ENCODE measurements around the gene HMOX2.
A peak's percentile ranks its signal among the peaks of the same experiment; 100 is the strongest.

Gene HMOX2

DNA sequence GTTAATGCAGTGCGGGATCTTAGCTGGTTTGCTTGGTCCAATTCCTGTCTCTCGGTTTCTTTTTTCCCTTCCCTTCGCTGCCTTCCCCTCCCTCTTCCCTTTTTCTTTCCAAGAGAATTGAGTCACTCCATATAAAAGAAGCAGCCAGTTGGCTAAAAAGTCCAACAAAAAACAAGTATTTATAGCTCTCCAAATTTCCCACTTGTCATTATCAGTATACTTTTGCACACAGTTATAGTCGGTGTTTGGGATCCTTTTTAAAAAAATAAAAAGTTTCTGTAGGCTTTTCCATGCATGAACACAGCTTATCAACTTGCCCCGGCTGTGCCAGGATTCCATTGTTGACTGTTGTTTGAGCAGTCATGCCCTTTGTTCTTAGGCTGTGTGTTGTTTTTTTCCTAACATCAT is 24.9 kb downstream of the HMOX2 start:
- H3F3A ChIP-seq (ENCODE audit: insufficient read depth): peaks cover 13% of the 10 kb centered on the region
- no peak overlapping the region for H3K27ac ChIP-seq (ENCODE audit: low read depth, low read length)
- H3K4me3 ChIP-seq (ENCODE audit: insufficient read depth, low read length, poor library complexity, severe bottlenecking): no peak overlapping the region
- 0 out of 2 replicates have a peak, but pooled peaks cover 2% of the 10 kb centered on the region for H3K36me3 ChIP-seq (ENCODE audit: low read length)
- no peak for TF ChIP-seq CTCF (IDR thresholded peaks at IDR 0.05; ENCODE audit: insufficient read depth, low read length, poor library complexity, severe bottlenecking)
- TF ChIP-seq EZH2phosphoT487 (conservative IDR thresholded peaks at IDR 0.05; ENCODE audit: low read length): no peak
- H3K9me2 ChIP-seq (replicated peaks; ENCODE audit: insufficient read depth, low read length): no peaks in the 10 kb centered on the region
- H4K20me1 ChIP-seq (ENCODE audit: low read depth, low read length): peaks cover 5% of the 10 kb centered on the region; the same call in 1 of the 2 replicates
- H3K9ac ChIP-seq (ENCODE audit: low read length): no peak overlapping the region
- no peak overlapping the region for H3K4me2 ChIP-seq (ENCODE audit: low read depth, low read length, poor library complexity, severe bottlenecking)
- no peaks in the 10 kb centered on the region for H3K27me3 ChIP-seq (ENCODE audit: low read length)
- H3K79me2 ChIP-seq (ENCODE audit: insufficient read depth, low read length): peaks cover 46% of the 10 kb centered on the region
- H2AFZ ChIP-seq (ENCODE audit: low read depth, low read length, severe bottlenecking): no peak overlapping the region
- H3K9me3 ChIP-seq (ENCODE audit: insufficient read depth, low read length): no peaks in the 10 kb centered on the region

- no peaks in the 10 kb centered on the region for H3K27me3 ChIP-seq (ENCODE audit: low read length)
- no peak overlapping the region for H2AFZ ChIP-seq (ENCODE audit: low read depth, low read length, severe bottlenecking)
- H3K27ac ChIP-seq (ENCODE audit: low read depth, low read length): peak overlapping the region; percentile 80
- 0 out of 2 replicates have a peak overlapping the region, but pooled peaks have one; percentile 1 for H3K9ac ChIP-seq (ENCODE audit: low read length)
- no peaks in the 10 kb centered on the region for H3K36me3 ChIP-seq (ENCODE audit: low read length)
- peaks cover 14% of the 10 kb centered on the region for H3F3A ChIP-seq (ENCODE audit: insufficient read depth)
- H3K9me2 ChIP-seq (replicated peaks; ENCODE audit: insufficient read depth, low read length): no peaks in the 10 kb centered on the region
- TF ChIP-seq CTCF (IDR thresholded peaks at IDR 0.05; ENCODE audit: insufficient read depth, low read length, poor library complexity, severe bottlenecking) (no peak), EZH2phosphoT487 (conservative IDR thresholded peaks at IDR 0.05; ENCODE audit: low read length) (no peak)
- H3K4me3 ChIP-seq (ENCODE audit: insufficient read depth, low read length, poor library complexity, severe bottlenecking): no peak overlapping the region
- H3K4me2 ChIP-seq (ENCODE audit: low read depth, low read length, poor library complexity, severe bottlenecking): peak overlapping the region; percentile 41
- no peaks in the 10 kb centered on the region for H3K9me3 ChIP-seq (ENCODE audit: insufficient read depth, low read length)
- peaks cover 15% of the 10 kb centered on the region for H3K79me2 ChIP-seq (ENCODE audit: insufficient read depth, low read length)
- no peaks in the 10 kb centered on the region; the same call in 1 of the 2 replicates for H4K20me1 ChIP-seq (ENCODE audit: low read depth, low read length)
Measured at GRCh38 chr16:4505356-4506147, 29.4 kb downstream of the HMOX2 start.

DNA sequence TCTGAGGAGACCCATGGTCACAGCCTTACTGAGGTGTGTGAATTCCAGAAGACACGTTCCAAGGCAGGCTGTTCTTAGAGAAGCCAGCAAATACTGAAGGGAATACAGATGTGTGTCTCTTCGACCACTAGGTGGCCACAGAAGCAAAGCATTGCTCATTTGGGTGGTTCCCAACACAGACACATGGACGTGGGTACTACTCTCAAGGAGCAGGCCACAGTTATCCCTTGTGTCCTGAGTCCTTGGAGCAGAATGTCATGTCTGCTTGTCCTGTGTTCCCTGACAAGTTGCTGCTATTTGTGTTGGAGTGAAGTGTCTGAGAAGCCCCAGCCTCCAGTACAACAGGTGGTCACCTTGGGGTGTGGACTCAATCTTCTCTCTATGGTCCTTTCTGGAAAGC is 30.3 kb downstream of the HMOX2 start:
- no peak overlapping the region for H3K9ac ChIP-seq (ENCODE audit: low read length)
- peaks cover 9% of the 10 kb centered on the region for H3K79me2 ChIP-seq (ENCODE audit: insufficient read depth, low read length)
- no peaks in the 10 kb centered on the region for H3K9me3 ChIP-seq (ENCODE audit: insufficient read depth, low read length)
- H3K27me3 ChIP-seq (ENCODE audit: low read length): no peaks in the 10 kb centered on the region
- H3K4me2 ChIP-seq (ENCODE audit: low read depth, low read length, poor library complexity, severe bottlenecking): no peak overlapping the region
- no peak overlapping the region for H3K4me3 ChIP-seq (ENCODE audit: insufficient read depth, low read length, poor library complexity, severe bottlenecking)
- no peaks in the 10 kb centered on the region for H4K20me1 ChIP-seq (ENCODE audit: low read depth, low read length)
- H3F3A ChIP-seq (ENCODE audit: insufficient read depth): peaks cover 14% of the 10 kb centered on the region
- H3K36me3 ChIP-seq (ENCODE audit: low read length): no peaks in the 10 kb centered on the region
- TF ChIP-seq EZH2phosphoT487 (conservative IDR thresholded peaks at IDR 0.05; ENCODE audit: low read length) (no peak), CTCF (IDR thresholded peaks at IDR 0.05; ENCODE audit: insufficient read depth, low read length, poor library complexity, severe bottlenecking) (peak; percentile 81)
- no peak overlapping the region for H2AFZ ChIP-seq (ENCODE audit: low read depth, low read length, severe bottlenecking)
- peak overlapping the region; percentile 80 for H3K27ac ChIP-seq (ENCODE audit: low read depth, low read length)
- no peaks in the 10 kb centered on the region for H3K9me2 ChIP-seq (replicated peaks; ENCODE audit: insufficient read depth, low read length)

Measured in SU-DHL-6 (cell line).